ENCODE results near the gene COL9A2.

COL9A2 gene

GRCh38 chr1:40301541-40302299 is 15.4 kb downstream of the COL9A2 start:
- DNase-seq, result no peak

DNA sequence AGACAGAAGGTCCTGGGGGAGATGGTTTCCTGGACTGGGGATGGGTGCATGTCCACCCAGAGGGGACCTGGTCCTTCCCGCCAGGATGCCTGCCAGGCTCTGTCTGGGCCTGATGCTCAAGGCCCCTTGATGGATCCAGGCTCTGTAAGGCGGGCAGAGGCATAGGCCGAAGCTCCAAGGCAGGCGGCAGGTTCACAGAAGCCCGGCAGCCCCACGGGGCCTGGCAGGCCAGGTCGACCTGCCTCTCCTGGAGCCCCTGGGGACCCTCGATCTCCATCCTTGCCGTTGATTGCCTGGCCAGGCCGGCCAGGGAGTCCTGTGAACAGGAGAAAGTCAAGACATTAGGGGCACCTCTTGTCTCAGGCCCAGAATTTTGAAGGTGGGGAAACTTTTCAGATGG is 16.0 kb downstream of the COL9A2 start:
- DNase-seq, result no peak

- DNase-seq, result no peak
Measured at GRCh38 chr1:40300651-40301050, 16.4 kb downstream of the COL9A2 start.

DNA sequence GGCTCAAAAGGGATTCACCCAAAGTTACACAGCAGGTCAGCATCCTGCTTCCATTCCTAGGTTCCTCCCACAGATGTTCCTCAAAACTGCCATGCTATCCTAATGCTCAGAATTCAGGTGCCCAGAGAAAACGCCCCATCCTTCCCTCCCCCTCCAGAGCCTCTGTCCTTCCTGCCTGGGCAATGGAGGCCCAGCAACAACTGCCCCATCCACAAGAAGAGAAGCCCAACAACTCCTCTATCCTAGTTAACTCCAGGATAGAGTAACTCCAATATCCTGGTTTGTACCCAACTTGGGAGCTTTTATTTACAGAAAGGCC is 16.9 kb downstream of the COL9A2 start:
- DNase-seq, result no peak

GRCh38 chr1:40299366-40300248 is 17.5 kb downstream of the COL9A2 start:
- DNase-seq, result no peak

DNA sequence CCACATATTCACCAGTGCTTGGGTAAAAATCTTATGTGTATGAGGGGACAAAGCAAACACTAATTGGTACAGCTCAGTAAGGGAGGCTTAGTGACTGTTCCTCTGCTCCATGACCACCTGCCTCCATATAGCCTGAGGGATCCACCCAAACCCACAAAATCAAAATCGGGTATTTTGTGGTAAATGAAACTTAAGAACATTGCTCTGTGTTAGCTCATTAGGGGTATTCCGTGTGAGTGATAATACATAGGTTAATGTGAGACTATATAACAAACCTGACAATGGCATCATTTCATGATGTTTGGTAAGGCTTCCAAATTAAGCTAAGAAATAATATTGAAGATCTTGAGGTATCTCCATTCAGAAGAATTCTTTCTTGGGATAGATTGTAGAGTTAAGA is 25.8 kb downstream of the COL9A2 start:
- DNase-seq, result no peak

DNA sequence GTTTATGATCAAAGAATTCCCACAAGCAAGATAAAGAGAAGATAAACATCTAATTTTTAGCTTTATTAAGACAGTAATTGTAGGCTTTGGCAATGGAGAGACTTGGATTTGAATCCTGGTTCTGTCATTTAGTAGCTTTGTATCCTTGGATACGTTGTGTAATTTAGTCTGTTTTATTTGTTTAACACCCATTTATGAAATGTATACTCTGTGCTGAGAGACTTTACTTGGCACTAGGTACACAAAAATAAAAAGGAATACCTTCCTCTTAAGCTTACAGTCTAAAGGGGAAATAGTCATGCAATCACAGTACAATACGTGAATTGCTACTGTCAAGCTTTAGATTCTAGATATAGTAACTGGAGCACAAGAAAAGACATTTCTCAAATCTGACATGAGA is 35.2 kb downstream of the COL9A2 start:
- DNase-seq, result no peak

GRCh38 chr1:40276122-40276521 is 41.0 kb downstream of the COL9A2 start:
- DNase-seq, result no peak

DNA sequence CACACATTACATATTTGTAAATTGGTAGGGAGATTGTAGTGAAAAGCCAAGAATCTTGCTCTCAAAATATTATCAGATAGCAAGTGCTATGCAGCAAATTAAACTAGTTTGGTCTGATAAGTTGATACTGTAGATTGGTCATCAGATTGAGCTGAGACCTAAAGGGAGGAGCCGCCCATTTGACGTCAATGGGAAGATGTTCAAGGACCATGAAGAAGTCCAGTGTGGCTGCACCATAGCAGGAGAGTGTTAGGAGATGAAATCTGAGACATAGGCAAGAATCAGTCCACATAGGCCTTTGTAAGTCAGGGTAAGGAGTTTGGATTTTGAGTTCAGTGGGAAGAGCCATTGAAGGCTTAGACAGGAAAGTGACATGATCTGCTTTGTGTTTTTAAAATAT is 42.8 kb downstream of the COL9A2 start:
- no peak for DNase-seq

DNA sequence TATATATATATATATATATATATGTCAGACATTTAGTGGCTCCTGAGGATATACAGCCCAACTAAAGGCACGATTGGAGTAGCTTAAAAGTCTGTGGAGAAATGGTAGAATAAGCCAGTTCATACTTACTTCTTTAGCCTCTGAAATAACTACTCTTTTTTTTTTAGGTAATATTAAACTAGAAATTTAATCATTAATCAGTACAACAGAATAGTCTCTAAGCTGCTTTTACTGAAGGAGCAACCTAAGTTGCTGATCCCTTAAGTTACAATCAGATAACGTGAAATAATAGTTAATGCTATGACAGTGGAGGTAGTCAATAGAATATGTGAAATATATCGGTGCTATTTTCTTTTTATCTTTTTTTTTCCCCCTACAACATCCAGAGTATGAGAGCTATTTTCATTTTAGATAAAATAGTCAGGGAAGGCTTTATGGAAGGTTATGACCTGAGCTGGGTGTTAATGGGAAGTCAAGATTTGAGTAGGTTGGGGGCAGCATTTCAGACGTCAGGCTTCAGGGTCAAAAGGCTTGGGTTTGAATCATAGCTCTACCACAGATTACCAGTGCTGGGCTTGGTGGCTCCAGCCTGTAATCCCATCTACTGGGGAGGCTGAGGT is 43.4 kb downstream of the COL9A2 start:
- DNase-seq, result no peak

DNA sequence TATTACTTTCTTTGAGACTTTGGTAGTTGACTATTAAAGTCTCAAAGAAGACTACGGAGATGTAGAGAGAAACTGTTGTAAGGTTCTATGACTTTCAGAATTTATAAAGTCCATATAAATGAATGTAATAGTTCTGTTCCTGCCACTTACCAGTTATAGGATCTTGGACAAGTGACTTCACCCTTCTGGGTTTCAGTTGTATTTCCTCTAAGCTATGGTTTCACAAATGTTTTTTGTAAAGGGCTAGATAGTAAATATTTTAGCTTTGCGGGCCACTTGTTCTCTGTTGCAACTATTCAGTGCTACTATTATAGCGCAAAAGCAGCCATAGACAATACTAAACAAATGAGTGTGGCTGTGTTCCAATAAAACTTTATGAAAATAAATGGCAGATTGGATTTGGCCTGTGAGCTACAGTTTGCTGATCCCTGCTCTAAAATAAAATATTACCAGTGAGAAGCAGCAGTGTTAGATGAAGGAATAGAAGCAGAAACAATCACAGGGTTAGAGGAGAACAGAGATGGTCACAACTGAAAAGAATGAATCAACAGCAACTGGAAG is 44.4 kb downstream of the COL9A2 start:
- no peak for DNase-seq

- no peak for DNase-seq
Measured at GRCh38 chr1:40270152-40270834, 46.8 kb downstream of the COL9A2 start.

DNA sequence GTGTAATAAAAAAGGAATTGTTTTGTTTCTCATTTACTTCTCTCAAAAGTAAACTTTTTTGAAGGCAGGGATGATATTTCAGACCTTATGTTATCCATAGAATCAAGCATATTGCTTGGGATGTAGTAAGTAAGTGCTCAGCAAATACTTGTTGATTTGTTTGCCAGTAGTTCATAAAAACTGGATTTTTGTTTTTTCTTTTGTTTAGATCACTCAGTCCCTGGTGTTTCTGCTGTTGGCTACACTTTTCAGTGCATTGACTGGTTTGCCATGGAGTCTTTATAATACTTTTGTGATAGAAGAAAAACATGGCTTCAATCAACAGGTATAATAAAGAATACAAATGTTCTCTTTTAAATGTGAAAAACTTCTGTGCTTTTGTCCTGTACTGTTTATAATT is 48.9 kb downstream of the COL9A2 start:
- DNase-seq, result no peak

- no peak for DNase-seq
Measured at GRCh38 chr1:40267767-40268187, 49.3 kb downstream of the COL9A2 start.

- DNase-seq, result no peak
Measured at GRCh38 chr1:40266786-40267535, 50.1 kb downstream of the COL9A2 start.

GRCh38 chr1:40265919-40266318 is 51.2 kb downstream of the COL9A2 start:
- no peak for DNase-seq

DNA sequence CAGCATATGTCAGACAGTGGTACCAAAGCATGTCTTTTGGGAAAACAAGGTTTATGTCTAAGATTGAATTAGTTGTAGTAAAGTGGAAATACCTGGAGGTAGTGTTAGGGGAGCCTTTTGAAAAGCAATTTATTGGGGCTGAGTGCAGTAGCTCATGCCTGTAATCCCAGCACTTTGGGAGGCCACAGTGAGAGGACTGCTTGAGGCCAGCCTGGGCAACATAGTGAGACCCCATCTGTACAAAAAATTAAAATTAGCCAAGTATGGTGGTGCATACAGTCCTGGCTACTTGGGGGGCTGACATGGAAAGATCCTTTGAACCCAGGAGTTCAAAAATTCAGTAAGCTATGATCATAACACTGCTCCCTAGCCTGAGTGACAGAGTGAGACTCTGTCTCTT is 51.8 kb downstream of the COL9A2 start:
- no peak for DNase-seq

- DNase-seq, result no peak
Measured at GRCh38 chr1:40264354-40264781, 52.7 kb downstream of the COL9A2 start.

- no peak for DNase-seq
Measured at GRCh38 chr1:40258445-40258769, 58.7 kb downstream of the COL9A2 start.

DNA sequence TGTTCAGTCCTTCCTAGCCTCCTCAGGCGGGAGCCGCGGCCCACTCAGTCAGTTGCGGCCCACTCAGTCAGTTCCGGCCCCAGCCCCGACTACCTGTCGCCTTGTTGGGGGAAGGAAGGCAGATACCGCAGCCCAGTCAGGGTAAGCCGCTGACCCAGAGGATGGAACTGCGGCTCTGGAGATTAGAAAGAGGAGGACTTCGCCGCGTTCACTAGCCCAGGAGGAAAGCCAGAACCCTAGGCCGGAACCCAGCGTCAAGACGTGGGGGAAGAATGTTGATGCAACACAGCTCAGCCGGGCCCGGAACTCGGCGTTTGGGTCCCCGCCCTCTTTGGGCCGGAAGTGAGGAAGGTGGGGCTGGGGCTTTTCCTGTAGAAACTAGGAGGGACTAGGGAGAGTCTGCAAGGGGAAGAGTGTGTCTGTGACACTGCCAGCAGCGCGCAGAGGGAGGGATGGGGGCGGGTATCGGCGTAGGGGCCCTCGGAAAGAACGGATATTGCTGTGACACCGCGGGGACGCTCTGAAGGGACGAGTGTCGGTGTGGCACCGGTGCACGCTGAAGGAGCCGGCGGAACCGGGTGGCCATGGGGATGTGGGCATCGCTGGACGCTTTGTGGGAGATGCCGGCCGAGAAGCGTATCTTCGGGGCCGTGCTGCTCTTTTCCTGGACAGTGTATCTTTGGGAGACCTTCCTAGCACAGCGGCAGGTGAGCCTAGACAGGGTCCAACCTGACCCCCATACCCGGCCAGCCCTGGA is 59.2 kb downstream of the COL9A2 start, which contains the start of gene ZMPSTE24:
Gene ZMPSTE24 (plus strand): TSS at position 549 of the 757 bp plus-strand sequence. CDS start 36 bp downstream, at position 585.
- peak; percentile 86 for DNase-seq

- DNase-seq, result no peak
Measured at GRCh38 chr1:40257313-40257687, 59.8 kb downstream of the COL9A2 start.
